Adrenal gland (tissue), 12 donors: Measurements from ENCODE around the gene IL17RD. TPM values are rescaled to one million over a fixed set of nuclear protein-coding genes. Genes with fewer than 3 reads are reported as not detected.

Experiments used
- DNase-seq, 7 donors: peaks; one replicate each; pipeline ENCODE4 v3.0.0-alpha.2; 2019 to 2020
- H3K27ac ChIP-seq, 5 donors: fragments of 200-600 bp; sonication (generic) in 4 of 5; 1 replicate in 3 of 5; 2 replicates in 2 of 5; pipeline versions ENCODE4 v1.5.1 to v1.8.0; 2016 to 2020; ENCODE audit warnings: mild to moderate bottlenecking in 1 of 5
- H3K27me3 ChIP-seq: fragments of 200-600 bp; 2 replicates; pipeline ENCODE4 v1.8.0; 2021
- H3K36me3 ChIP-seq, 2 donors: fragments of 200-600 bp; replicated peaks in 1 of 2; 1 replicate in 1 of 2; 2 replicates in 1 of 2; pipeline versions ENCODE4 v1.5.1 to v1.8.0; 2018 to 2022
- H3K4me1 ChIP-seq, 2 donors: fragments of 200-600 bp; replicated peaks in 1 of 2; 1 replicate in 1 of 2; 2 replicates in 1 of 2; pipeline versions ENCODE4 v1.5.1 to v1.8.0; 2018 to 2021
- H3K4me3 ChIP-seq, 4 donors: fragments of 200-600 bp; sonication (generic) in 3 of 4; one replicate each; pipeline ENCODE4 v1.5.1; 2016 to 2018
- H3K9me3 ChIP-seq, 3 donors: fragments of 200-600 bp; sonication (generic) in 1 of 3; replicated peaks in 1 of 3; 1 replicate in 2 of 3; 2 replicates in 1 of 3; pipeline versions ENCODE4 v1.5.1 to v1.8.0; 2016 to 2021
- POLR2A ChIP-seq, 2 donors: fragments of 450-650 bp; IDR thresholded peaks; one replicate each; pipeline ENCODE4 v1.6.1; 2017; ENCODE audit warnings: antibody characterized with exemption in 2 of 2, mild to moderate bottlenecking in 2 of 2, moderate library complexity in 1 of 2
- WGBS, 4 donors: extraction: QIAGEN DNeasy Blood & Tissue Kit in 2 of 4; methylation state at CpG; one replicate each; pipeline versions ENCODE4 v1.1.5 to v1.1.7; 2013 to 2017; 5-methylcytosine and 5-hydroxymethylcytosine counted together
- intact Hi-C, 2 donors: fragments of 100-400 bp; cut with DNase I; formaldehyde crosslinking; loops; one replicate each; pipeline versions ENCODE4 v1.14.1 to v1.15.0; 2022 to 2023
- polyA plus RNA-seq, 3 donors: library from polyadenylated mRNA; stranded (reverse); fragments of 200-250 nt in 2 of 3; fragments of 350-450 nt in 1 of 3; fragmentation: Illumina TruSeq in 1 of 3; extraction: RNeasy Lipid Tissue Mini Kit (QIAGEN cat#74804) in 1 of 3; gene quantifications; one replicate each; pipeline ENCODE4 v1.2.3, GENCODE V29; 2013 to 2014
- total RNA-seq, 9 donors: library from RNA; depleted of rRNA in 4 of 9; stranded (reverse); fragments of >200 nt in 4 of 9; fragments of 120-200 nt in 1 of 9; fragmentation: NEBNext Ultra II Directional in 1 of 9; extraction: Animal tissue kit (Norgen Biotek cat#: 25700) in 1 of 9; gene quantifications; one replicate each; pipeline versions ENCODE4 v1.1.0 to v1.2.4, GENCODE V29; 2013 to 2023
- TF ChIP-seq, protein P1 (sequence below), 6 experiments: fragments of 450-650 bp in 4 of 6; fragments of 200-600 bp in 2 of 6; sonication (generic) in 1 of 6; IDR thresholded peaks; 1 replicate in 5 of 6; 2 replicates in 1 of 6; pipeline versions ENCODE4 v1.5.1 to v1.8.0; 2016 to 2021; ENCODE audit warnings: antibody characterized with exemption in 6 of 6, mild to moderate bottlenecking in 2 of 6, moderate library complexity in 1 of 6
- donor health status: healthy with polysubstance abuse.
- donor health status: Bipolar disorder and iron deficiency.
- donor health status: DM: yes; HTN: yes; CAD: no.
- donor health status: DM: no; HTN: no; CAD: no.
- donor health status: DM: no; HTN: no; CAD: no.
- donor health status: DM: yes; HTN: yes; CAD: no.

Gene IL17RD
- total and polyA plus RNA-seq, 12 donors = 0.44 to 7.1 (median 1.5) TPM

DNA sequence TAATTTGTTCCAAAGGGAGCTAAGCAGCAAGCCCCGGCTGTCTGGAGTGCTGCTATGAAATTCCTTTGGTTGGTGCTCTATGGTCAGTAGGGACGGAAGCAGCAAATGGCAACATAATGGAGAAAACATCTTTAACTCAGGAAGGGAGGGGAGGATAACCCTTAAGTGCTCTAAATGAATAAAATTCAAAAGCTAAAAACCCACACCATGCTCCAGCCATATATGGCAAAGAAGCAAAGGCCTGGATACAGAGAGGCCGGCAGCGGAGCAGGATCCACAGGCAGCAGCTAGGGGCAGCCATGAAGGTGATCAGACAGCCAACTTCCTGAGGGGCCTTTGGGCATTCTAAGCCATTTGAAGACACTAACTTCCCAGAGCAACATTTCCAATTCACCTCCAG lies 38.9 kb downstream of the IL17RD start:
- TF ChIP-seq POLR2A (IDR thresholded peaks at IDR 0.05) = no peak
- TF ChIP-seq, protein P1, sequence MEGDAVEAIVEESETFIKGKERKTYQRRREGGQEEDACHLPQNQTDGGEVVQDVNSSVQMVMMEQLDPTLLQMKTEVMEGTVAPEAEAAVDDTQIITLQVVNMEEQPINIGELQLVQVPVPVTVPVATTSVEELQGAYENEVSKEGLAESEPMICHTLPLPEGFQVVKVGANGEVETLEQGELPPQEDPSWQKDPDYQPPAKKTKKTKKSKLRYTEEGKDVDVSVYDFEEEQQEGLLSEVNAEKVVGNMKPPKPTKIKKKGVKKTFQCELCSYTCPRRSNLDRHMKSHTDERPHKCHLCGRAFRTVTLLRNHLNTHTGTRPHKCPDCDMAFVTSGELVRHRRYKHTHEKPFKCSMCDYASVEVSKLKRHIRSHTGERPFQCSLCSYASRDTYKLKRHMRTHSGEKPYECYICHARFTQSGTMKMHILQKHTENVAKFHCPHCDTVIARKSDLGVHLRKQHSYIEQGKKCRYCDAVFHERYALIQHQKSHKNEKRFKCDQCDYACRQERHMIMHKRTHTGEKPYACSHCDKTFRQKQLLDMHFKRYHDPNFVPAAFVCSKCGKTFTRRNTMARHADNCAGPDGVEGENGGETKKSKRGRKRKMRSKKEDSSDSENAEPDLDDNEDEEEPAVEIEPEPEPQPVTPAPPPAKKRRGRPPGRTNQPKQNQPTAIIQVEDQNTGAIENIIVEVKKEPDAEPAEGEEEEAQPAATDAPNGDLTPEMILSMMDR (IDR thresholded peaks at IDR 0.05) = no peak
- H3K4me1 ChIP-seq = no peaks in the 10 kb centered on the region
- no peaks in the 10 kb centered on the region for H3K36me3 ChIP-seq
- no peak overlapping the region for H3K4me3 ChIP-seq
- H3K9me3 ChIP-seq = no peaks in the 10 kb centered on the region
- H3K27ac ChIP-seq = no peak overlapping the region
- no peaks in the 10 kb centered on the region for H3K27me3 ChIP-seq
- 94 to 96% (median 96%) methylated on average over 4 of the region's 4 CpGs for WGBS, 4 donors
- DNase-seq = no peak
- intact Hi-C loops = no loop called here

DNA sequence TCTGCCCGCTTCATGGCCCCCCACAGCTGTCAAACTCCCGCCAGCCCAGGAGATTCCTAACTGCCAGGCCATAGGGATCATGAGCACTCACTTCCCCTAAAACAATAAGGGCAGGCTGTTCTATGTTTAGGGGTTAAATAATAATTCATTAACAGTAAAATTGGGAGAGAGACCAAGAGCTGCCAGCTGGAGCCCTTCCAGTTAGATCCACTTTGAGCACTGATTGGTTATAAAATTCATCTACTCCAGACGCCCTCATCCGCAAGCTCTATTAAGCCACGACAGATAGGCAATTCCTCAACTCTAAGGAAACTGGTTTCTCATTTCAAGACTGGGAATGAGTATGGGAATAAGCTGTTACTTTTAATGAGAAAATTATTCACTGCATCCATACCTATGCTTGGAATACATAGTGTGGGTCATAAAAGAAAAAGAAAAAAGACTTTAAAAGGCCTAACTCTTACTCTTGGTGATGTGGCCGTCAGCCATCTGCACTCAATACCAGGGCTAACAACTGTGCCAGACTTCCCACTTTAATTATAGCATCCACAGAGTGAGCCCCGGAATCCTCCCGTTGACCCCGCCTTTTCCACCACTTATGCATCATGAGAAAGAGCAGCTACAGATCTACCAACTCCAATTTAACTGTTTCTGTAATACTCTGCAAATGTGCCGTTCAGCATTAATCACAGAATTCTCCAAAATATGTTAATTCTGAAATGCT lies 44.5 kb downstream of the IL17RD start:
- no peaks in the 10 kb centered on the region for H3K9me3 ChIP-seq
- TF ChIP-seq, protein P1 (IDR thresholded peaks at IDR 0.05) = no peak
- TF ChIP-seq POLR2A (IDR thresholded peaks at IDR 0.05) = no peak
- H3K4me3 ChIP-seq = no peak overlapping the region
- DNase-seq = no peak
- intact Hi-C loops = no loop called here
- H3K36me3 ChIP-seq = no peaks in the 10 kb centered on the region
- H3K27ac ChIP-seq = no peak overlapping the region
- 78 to 86% (median 82%) methylated on average over 10 of the region's 10 CpGs for WGBS, 4 donors
- no peaks in the 10 kb centered on the region for H3K27me3 ChIP-seq
- no peaks in the 10 kb centered on the region for H3K4me1 ChIP-seq

DNA sequence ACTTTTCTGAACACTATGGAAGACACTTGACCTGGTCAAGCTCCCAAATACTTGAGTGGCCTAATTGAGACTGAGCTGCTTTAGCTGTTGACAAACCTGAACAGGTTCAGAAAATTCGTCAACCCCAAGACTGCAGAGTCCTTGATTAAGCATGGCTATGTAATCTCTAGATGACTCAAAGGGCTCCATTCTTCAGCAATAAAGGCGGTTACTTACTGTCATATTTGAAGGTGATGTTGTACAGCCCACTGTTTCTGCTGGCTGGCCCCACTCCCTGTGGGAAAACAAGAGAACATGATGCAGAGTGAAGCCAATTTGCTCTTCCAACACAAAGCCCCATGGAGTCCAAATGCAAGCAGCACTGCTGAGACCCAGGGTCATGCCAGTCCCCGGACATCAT lies 45.1 kb downstream of the IL17RD start:
- intact Hi-C loops = no loop called here
- Histone ChIP-seq H3K4me3 (no peak overlapping the region), H3K9me3 (no peaks in the 10 kb centered on the region), H3K4me1 (no peaks in the 10 kb centered on the region), H3K27me3 (no peaks in the 10 kb centered on the region), H3K27ac (no peak overlapping the region), H3K36me3 (no peaks in the 10 kb centered on the region)
- TF ChIP-seq POLR2A (IDR thresholded peaks at IDR 0.05) = no peak
- TF ChIP-seq, protein P1 (IDR thresholded peaks at IDR 0.05) = no peak
- DNase-seq = no peak
- WGBS, 4 donors = 74 to 82% (median 78%) methylated on average over 2 to 3 of the region's 3 CpGs

DNA sequence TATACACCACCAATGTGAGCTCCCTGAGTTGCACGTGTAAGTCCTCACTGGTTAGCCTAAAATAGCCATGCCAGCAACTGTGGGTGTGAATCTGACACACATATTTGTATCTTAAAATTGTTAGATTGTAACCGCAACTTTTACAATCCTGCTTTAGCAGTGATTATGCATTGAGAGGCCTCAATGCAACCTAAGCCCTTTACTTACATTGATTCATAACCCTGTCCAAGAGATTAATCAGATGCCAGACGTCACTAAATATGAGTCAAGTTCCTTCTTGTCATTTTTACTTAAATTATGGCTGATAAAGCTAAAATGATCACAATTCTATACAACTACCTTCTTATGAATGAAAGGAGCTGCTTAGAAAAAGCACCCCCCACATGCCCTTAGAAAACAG lies 46.9 kb downstream of the IL17RD start:
- Histone ChIP-seq H3K27me3 (no peaks in the 10 kb centered on the region), H3K4me1 (no peaks in the 10 kb centered on the region), H3K36me3 (no peaks in the 10 kb centered on the region), H3K4me3 (no peak overlapping the region), H3K9me3 (no peaks in the 10 kb centered on the region), H3K27ac (no peak overlapping the region)
- TF ChIP-seq POLR2A (IDR thresholded peaks at IDR 0.05) = no peak
- TF ChIP-seq, protein P1 (IDR thresholded peaks at IDR 0.05) = no peak
- DNase-seq = no peak
- intact Hi-C loops = no loop called here
- 61 to 67% (median 62%) methylated on average over 3 of the region's 3 CpGs for WGBS, 4 donors
